Measurements from ENCODE around the gene MALRD1. TPM values are rescaled to one million over a fixed set of nuclear protein-coding genes. Genes with fewer than 3 reads are reported as not detected.

Gene MALRD1
- total RNA-seq, 1 experiment from 2014 or later, result 0.50 TPM

DNA sequence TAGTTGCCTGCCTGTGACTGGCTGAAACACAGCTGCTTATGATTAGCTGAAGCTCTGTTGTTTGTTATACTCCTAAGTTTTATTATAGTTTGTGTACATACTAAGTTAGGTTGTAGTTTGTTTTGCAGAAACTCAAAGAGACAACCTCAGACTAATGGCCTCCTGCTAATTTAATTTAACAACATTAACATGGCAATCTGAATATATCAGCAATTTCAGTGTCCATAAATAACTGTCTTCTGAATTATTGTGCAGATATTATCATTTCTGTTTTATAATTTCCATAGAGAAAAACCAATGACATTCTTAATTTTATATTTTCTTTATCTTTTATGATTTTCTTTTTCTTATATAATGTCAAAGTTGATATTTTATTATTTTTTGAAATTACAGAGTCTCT is 469.5 kb downstream of the MALRD1 start:
- Mint-ChIP-seq H3K27ac (no peak overlapping the region), H3K4me3 (no peak overlapping the region), H3K36me3 (peaks cover 10% of the 10 kb centered on the region), H3K4me1 (no peaks in the 10 kb centered on the region), H3K9me3 (peaks cover 19% of the 10 kb centered on the region), H3K27me3 (ENCODE audit: low read depth) (no peaks in the 10 kb centered on the region)
- no peak for TF ChIP-seq ZNF138 (CRISPR knock-in tag; conservative IDR thresholded peaks at IDR 0.05)
- TF ChIP-seq SP1 (CRISPR knock-in tag; conservative IDR thresholded peaks at IDR 0.05), result no peak
- TF ChIP-seq NR3C1 (CRISPR knock-in tag; conservative IDR thresholded peaks at IDR 0.05; ENCODE audit: low read depth), result no peak
- TF ChIP-seq ZNF219 (CRISPR knock-in tag; IDR thresholded peaks at IDR 0.05; ENCODE audit: borderline replicate concordance), result no peak
- TF ChIP-seq ZBTB21 (CRISPR knock-in tag; IDR thresholded peaks at IDR 0.05; ENCODE audit: borderline replicate concordance), result no peak
- no peak for TF ChIP-seq EMX1 (CRISPR knock-in tag; IDR thresholded peaks at IDR 0.05)
- no peak for TF ChIP-seq SMAD4 (CRISPR knock-in tag; IDR thresholded peaks at IDR 0.05)
- no peak for TF ChIP-seq ZNF423 (CRISPR knock-in tag; IDR thresholded peaks at IDR 0.05)
- TF ChIP-seq ETV6 (CRISPR knock-in tag; IDR thresholded peaks at IDR 0.05), result no peak
- TF ChIP-seq, protein P1, sequence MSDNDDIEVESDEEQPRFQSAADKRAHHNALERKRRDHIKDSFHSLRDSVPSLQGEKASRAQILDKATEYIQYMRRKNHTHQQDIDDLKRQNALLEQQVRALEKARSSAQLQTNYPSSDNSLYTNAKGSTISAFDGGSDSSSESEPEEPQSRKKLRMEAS (CRISPR knock-in tag; IDR thresholded peaks at IDR 0.05), result no peak
- no peak for TF ChIP-seq FOXK1 (CRISPR knock-in tag; IDR thresholded peaks at IDR 0.05)
- TF ChIP-seq ELF4 (CRISPR knock-in tag; IDR thresholded peaks at IDR 0.05; ENCODE audit: low read depth), result no peak
- TF ChIP-seq ZNF232 (CRISPR knock-in tag; IDR thresholded peaks at IDR 0.05), result no peak
- DNase-seq (ENCODE audit: low spot score) (no peak), ATAC-seq (no peak)
- ChIA-PET CTCF (no interaction called here), POLR2A (no interaction called here)

DNA sequence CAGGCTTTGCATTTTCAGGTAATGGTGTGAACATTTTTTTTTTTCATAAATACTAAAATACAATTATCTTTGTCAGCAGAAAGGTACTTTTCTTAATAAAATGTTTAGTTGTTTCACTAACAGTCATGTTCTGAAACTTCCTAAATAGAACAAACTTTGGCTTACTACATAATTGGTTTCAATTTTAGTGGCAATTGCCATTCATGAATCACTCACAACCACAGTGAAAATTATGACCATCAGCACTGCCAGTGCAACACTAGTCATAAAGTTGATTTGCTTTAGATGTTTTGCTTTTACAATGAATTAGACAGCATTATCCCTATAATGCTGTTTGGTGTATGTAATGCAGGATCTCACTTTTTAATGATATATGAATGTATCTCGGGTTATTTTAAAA is 470.0 kb downstream of the MALRD1 start:
- Mint-ChIP-seq H3K36me3 (peaks cover 8% of the 10 kb centered on the region), H3K9me3 (peaks cover 17% of the 10 kb centered on the region), H3K27ac (no peak overlapping the region), H3K4me3 (no peak overlapping the region), H3K4me1 (no peaks in the 10 kb centered on the region), H3K27me3 (ENCODE audit: low read depth) (no peaks in the 10 kb centered on the region)
- CTCF ChIA-PET, result no interaction called here
- TF ChIP-seq, protein P2, sequence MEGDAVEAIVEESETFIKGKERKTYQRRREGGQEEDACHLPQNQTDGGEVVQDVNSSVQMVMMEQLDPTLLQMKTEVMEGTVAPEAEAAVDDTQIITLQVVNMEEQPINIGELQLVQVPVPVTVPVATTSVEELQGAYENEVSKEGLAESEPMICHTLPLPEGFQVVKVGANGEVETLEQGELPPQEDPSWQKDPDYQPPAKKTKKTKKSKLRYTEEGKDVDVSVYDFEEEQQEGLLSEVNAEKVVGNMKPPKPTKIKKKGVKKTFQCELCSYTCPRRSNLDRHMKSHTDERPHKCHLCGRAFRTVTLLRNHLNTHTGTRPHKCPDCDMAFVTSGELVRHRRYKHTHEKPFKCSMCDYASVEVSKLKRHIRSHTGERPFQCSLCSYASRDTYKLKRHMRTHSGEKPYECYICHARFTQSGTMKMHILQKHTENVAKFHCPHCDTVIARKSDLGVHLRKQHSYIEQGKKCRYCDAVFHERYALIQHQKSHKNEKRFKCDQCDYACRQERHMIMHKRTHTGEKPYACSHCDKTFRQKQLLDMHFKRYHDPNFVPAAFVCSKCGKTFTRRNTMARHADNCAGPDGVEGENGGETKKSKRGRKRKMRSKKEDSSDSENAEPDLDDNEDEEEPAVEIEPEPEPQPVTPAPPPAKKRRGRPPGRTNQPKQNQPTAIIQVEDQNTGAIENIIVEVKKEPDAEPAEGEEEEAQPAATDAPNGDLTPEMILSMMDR (IDR thresholded peaks at IDR 0.05), result no peak
- no peak for TF ChIP-seq SP1 (CRISPR knock-in tag; conservative IDR thresholded peaks at IDR 0.05)
- TF ChIP-seq, protein P3, sequence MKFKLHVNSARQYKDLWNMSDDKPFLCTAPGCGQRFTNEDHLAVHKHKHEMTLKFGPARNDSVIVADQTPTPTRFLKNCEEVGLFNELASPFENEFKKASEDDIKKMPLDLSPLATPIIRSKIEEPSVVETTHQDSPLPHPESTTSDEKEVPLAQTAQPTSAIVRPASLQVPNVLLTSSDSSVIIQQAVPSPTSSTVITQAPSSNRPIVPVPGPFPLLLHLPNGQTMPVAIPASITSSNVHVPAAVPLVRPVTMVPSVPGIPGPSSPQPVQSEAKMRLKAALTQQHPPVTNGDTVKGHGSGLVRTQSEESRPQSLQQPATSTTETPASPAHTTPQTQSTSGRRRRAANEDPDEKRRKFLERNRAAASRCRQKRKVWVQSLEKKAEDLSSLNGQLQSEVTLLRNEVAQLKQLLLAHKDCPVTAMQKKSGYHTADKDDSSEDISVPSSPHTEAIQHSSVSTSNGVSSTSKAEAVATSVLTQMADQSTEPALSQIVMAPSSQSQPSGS (CRISPR knock-in tag; IDR thresholded peaks at IDR 0.05; ENCODE audit: borderline replicate concordance, low read depth), result no peak
- TF ChIP-seq TCF7 (CRISPR knock-in tag; IDR thresholded peaks at IDR 0.05; ENCODE audit: low read depth), result no peak
- TF ChIP-seq, protein P4, sequence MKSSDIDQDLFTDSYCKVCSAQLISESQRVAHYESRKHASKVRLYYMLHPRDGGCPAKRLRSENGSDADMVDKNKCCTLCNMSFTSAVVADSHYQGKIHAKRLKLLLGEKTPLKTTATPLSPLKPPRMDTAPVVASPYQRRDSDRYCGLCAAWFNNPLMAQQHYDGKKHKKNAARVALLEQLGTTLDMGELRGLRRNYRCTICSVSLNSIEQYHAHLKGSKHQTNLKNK (CRISPR knock-in tag; IDR thresholded peaks at IDR 0.05), result no peak
- no peak for TF ChIP-seq GRHL2 (CRISPR knock-in tag; IDR thresholded peaks at IDR 0.05; ENCODE audit: insufficient replicate concordance, severe bottlenecking)
- TF ChIP-seq, protein P5, sequence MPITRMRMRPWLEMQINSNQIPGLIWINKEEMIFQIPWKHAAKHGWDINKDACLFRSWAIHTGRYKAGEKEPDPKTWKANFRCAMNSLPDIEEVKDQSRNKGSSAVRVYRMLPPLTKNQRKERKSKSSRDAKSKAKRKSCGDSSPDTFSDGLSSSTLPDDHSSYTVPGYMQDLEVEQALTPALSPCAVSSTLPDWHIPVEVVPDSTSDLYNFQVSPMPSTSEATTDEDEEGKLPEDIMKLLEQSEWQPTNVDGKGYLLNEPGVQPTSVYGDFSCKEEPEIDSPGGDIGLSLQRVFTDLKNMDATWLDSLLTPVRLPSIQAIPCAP (CRISPR knock-in tag; IDR thresholded peaks at IDR 0.05), result no peak
- no peak for TF ChIP-seq ZNF219 (CRISPR knock-in tag; IDR thresholded peaks at IDR 0.05; ENCODE audit: borderline replicate concordance)
- TF ChIP-seq RORB (CRISPR knock-in tag; IDR thresholded peaks at IDR 0.05), result no peak
- TF ChIP-seq ETV6 (CRISPR knock-in tag; IDR thresholded peaks at IDR 0.05), result no peak
- no peak for TF ChIP-seq MYBL2 (CRISPR knock-in tag; IDR thresholded peaks at IDR 0.05)
- TF ChIP-seq ZNF232 (CRISPR knock-in tag; IDR thresholded peaks at IDR 0.05), result no peak
- TF ChIP-seq ZNF423 (CRISPR knock-in tag; IDR thresholded peaks at IDR 0.05), result no peak
- no peak for TF ChIP-seq NFE2L1 (CRISPR knock-in tag; IDR thresholded peaks at IDR 0.05)
- TF ChIP-seq, protein P6, sequence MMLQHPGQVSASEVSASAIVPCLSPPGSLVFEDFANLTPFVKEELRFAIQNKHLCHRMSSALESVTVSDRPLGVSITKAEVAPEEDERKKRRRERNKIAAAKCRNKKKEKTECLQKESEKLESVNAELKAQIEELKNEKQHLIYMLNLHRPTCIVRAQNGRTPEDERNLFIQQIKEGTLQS (CRISPR knock-in tag; conservative IDR thresholded peaks at IDR 0.05), result no peak
- TF ChIP-seq, protein P7, sequence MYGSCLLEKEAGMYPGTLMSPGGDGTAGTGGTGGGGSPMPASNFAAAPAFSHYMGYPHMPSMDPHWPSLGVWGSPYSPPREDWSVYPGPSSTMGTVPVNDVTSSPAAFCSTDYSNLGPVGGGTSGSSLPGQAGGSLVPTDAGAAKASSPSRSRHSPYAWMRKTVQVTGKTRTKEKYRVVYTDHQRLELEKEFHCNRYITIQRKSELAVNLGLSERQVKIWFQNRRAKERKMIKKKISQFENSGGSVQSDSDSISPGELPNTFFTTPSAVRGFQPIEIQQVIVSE (CRISPR knock-in tag; IDR thresholded peaks at IDR 0.05; ENCODE audit: borderline replicate concordance), result no peak
- no peak for TF ChIP-seq NR3C1 (CRISPR knock-in tag; conservative IDR thresholded peaks at IDR 0.05; ENCODE audit: low read depth)
- ATAC-seq (no peak), DNase-seq (ENCODE audit: low spot score) (no peak)
- POLR2A ChIA-PET, result no interaction called here
